Vagina (tissue), 2 donors: ENCODE data around the gene TIPIN. TPM values are rescaled to one million over a fixed set of nuclear protein-coding genes. Genes with fewer than 3 reads are reported as not detected.

Source experiments
- DNase-seq, 2 donors: peaks; one replicate each; pipeline ENCODE4 v3.0.0-alpha.2; 2017; ENCODE audit errors: extremely low spot score in 2 of 2
- H3K27ac ChIP-seq: fragments of 200-600 bp; sonication (generic); one replicate; pipeline ENCODE4 v1.5.1; 2019
- H3K27me3 ChIP-seq: fragments of 200-600 bp; sonication (generic); one replicate; pipeline ENCODE4 v1.5.1; 2019
- H3K36me3 ChIP-seq, 2 donors: fragments of 200-600 bp; sonication (generic); one replicate each; pipeline ENCODE4 v1.5.1; 2017 to 2019
- H3K4me1 ChIP-seq: fragments of 200-600 bp; sonication (generic); one replicate; pipeline ENCODE4 v1.5.1; 2019
- H3K4me3 ChIP-seq, 2 donors: fragments of 200-600 bp; sonication (generic); 1 replicate in 1 of 2; 2 replicates in 1 of 2; pipeline ENCODE4 v1.5.1; 2016 to 2019
- H3K9me3 ChIP-seq: fragments of 200-600 bp; sonication (generic); one replicate; pipeline ENCODE4 v1.5.1; 2019
- CTCF ChIP-seq, 3 experiments: fragments of 450-650 bp in 2 of 3; fragments of 200-600 bp in 1 of 3; sonication (generic) in 1 of 3; IDR thresholded peaks; one replicate each; pipeline ENCODE4 v1.5.1; 2017 to 2019; ENCODE audit warnings: antibody characterized with exemption in 3 of 3, mild to moderate bottlenecking in 2 of 3, moderate library complexity in 2 of 3
- POLR2A ChIP-seq, 2 donors: fragments of 450-650 bp; IDR thresholded peaks; one replicate each; pipeline ENCODE4 v1.6.1; 2017; ENCODE audit warnings: antibody characterized with exemption in 2 of 2, mild to moderate bottlenecking in 2 of 2, moderate library complexity in 2 of 2
- POLR2AphosphoS5 ChIP-seq, 2 donors: sonication (generic); formaldehyde crosslinking; IDR thresholded peaks; one replicate each; pipeline ENCODE4 v1.9.0; 2017; ENCODE audit warnings: antibody characterized with exemption in 2 of 2, mild to moderate bottlenecking in 2 of 2, low read depth in 1 of 2; ENCODE audit not compliant: insufficient read depth in 1 of 2
- intact Hi-C: fragments of 100-400 bp; cut with DNase I; formaldehyde crosslinking; loops from one replicate; pipeline ENCODE4 v1.15.1; 2023
- total RNA-seq: library from RNA; depleted of rRNA; stranded (reverse); fragments of >200 nt; gene quantifications from one replicate; pipeline ENCODE4 v1.2.3, GENCODE V29; 2016

The TIPIN gene
- total RNA-seq, 1 donor from 2014 or later: 7.9 TPM

GRCh38 chr15:66302489-66303278, 53.8 kb downstream of the TIPIN start:
- intact Hi-C loops: no loop called here
- TF ChIP-seq POLR2AphosphoS5 (IDR thresholded peaks at IDR 0.05; ENCODE audit: insufficient read depth in 1 of 2, low read depth in 1 of 2): no peak
- no peak for TF ChIP-seq CTCF (IDR thresholded peaks at IDR 0.05)
- no peak for TF ChIP-seq POLR2A (IDR thresholded peaks at IDR 0.05)
- no peak overlapping the region for H3K27ac ChIP-seq
- no peak for DNase-seq
- no peaks in the 10 kb centered on the region for H3K27me3 ChIP-seq
- no peaks in the 10 kb centered on the region for H3K36me3 ChIP-seq
- H3K9me3 ChIP-seq: no peaks in the 10 kb centered on the region
- no peak overlapping the region for H3K4me3 ChIP-seq
- H3K4me1 ChIP-seq: no peaks in the 10 kb centered on the region

DNA sequence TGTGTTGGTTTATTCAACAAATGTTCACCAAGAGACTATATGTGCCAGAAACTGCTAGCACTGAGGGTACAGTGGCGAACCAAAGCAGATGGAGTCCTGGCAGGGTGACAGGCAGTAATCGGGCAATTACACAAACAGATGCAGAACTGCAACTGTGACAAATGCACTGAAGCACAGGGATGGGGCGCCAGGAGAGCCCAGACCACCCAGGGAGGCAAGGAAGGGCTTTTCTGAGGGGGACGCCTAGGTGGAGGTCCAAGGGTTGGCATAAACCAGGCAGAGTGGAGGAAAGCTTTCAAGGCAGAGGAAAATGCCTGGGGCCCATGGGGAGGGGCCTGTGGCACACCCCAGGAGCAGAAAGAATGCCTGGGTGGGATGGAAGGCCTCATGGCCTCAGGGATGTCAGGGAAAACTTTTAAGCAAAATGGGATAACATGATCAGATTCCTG, 57.7 kb downstream of the TIPIN start:
- Histone ChIP-seq H3K4me1 (peaks cover 20% of the 10 kb centered on the region), H3K9me3 (no peaks in the 10 kb centered on the region), H3K36me3 (peaks cover 0 to 4% of the 10 kb centered on the region in 2 donors), H3K27me3 (no peaks in the 10 kb centered on the region), H3K27ac (no peak overlapping the region), H3K4me3 (no peak overlapping the region)
- intact Hi-C loops: no loop called here
- no peak for TF ChIP-seq CTCF (IDR thresholded peaks at IDR 0.05)
- TF ChIP-seq POLR2AphosphoS5 (IDR thresholded peaks at IDR 0.05; ENCODE audit: insufficient read depth in 1 of 2, low read depth in 1 of 2): no peak
- no peak for TF ChIP-seq POLR2A (IDR thresholded peaks at IDR 0.05)
- DNase-seq: no peak

- Histone ChIP-seq H3K4me1 (peaks cover 33% of the 10 kb centered on the region), H3K36me3 (peaks cover 0 to 4% of the 10 kb centered on the region in 2 donors), H3K27ac (no peak overlapping the region), H3K9me3 (no peaks in the 10 kb centered on the region), H3K4me3 (no peak overlapping the region), H3K27me3 (no peaks in the 10 kb centered on the region)
- intact Hi-C loops: no loop called here
- DNase-seq: no peak
- TF ChIP-seq POLR2A (IDR thresholded peaks at IDR 0.05): no peak
- TF ChIP-seq POLR2AphosphoS5 (IDR thresholded peaks at IDR 0.05; ENCODE audit: insufficient read depth in 1 of 2, low read depth in 1 of 2): no peak
- TF ChIP-seq CTCF (IDR thresholded peaks at IDR 0.05): no peak
Measured at GRCh38 chr15:66296186-66296585, 60.3 kb downstream of the TIPIN start.

DNA sequence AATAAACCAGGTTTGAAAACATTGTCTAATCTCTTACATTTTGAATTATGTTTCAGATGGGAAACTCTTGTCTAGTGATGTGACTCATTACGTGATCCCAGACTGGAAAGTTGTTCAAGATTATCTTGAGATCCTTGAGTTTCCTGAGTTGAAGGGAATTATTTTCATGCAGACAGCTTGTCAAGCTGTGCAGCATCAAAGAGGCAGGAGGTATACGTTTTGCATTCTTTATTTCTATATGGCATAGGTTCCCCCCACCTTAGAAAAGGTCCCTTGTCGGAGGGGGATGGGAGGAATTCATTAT, 61.6 kb downstream of the TIPIN start:
- Histone ChIP-seq H3K4me3 (peak overlapping the region; percentile 65 to 92), H3K9me3 (no peaks in the 10 kb centered on the region), H3K36me3 (peaks cover 0 to 4% of the 10 kb centered on the region in 2 donors), H3K27me3 (no peaks in the 10 kb centered on the region), H3K4me1 (peaks cover 42% of the 10 kb centered on the region), H3K27ac (peak overlapping the region; percentile 91)
- TF ChIP-seq POLR2AphosphoS5 (IDR thresholded peaks at IDR 0.05; ENCODE audit: insufficient read depth in 1 of 2, low read depth in 1 of 2): no peak
- TF ChIP-seq CTCF (IDR thresholded peaks at IDR 0.05): no peak
- no peak for TF ChIP-seq POLR2A (IDR thresholded peaks at IDR 0.05)
- intact Hi-C loops: no loop called here
- no peak for DNase-seq
